ENCODE data around the gene TAP2. TPM values are rescaled to one million over a fixed set of nuclear protein-coding genes. Genes with fewer than 3 reads are reported as not detected.
A peak's percentile ranks its signal among the peaks of the same experiment; 100 is the strongest.

Gene TAP2
- total and polyA plus RNA-seq, 10 donors, result 26.4 to 106 (median 48.4) TPM

- no peaks in the 10 kb centered on the region for H3K27me3 ChIP-seq (replicated peaks in 1 of 7)
- no peak overlapping the region for H3K4me3 ChIP-seq
- no peak for TF ChIP-seq CTCF (IDR thresholded peaks at IDR 0.05 in 8 of 11, conservative IDR thresholded peaks at IDR 0.05 in 3 of 11)
- no peak for TF ChIP-seq POLR2A (IDR thresholded peaks at IDR 0.05)
- no peak for TF ChIP-seq POLR2AphosphoS5 (IDR thresholded peaks at IDR 0.05)
- WGBS, 5 donors, result 81 to 87% (median 83%) methylated on average over 3 of the region's 3 CpGs
- no peak for DNase-seq
- H3K36me3 ChIP-seq, result peaks cover 0 to 56% (median 43%) of the 10 kb centered on the region in 6 donors
- H3K4me1 ChIP-seq, result peaks cover 0 to 17% (median 6%) of the 10 kb centered on the region in 6 donors
- no peaks in the 10 kb centered on the region for H3K9me3 ChIP-seq
- peak overlapping the region in 3 of 8 donors; percentile 9 to 46 (median 29) for H3K27ac ChIP-seq
- intact Hi-C loops (cut with DNase I; ENCODE audit: low total_unique reads), result no loop called here
Measured at GRCh38 chr6:32827025-32827424, 11.5 kb downstream of the TAP2 start.

- peak overlapping the region in 6 of 8 donors; percentile 0 to 46 (median 21) for H3K27ac ChIP-seq
- no peak for TF ChIP-seq POLR2AphosphoS5 (IDR thresholded peaks at IDR 0.05)
- peak in 3 of 11 experiments; percentile 23 to 24 (median 23) for TF ChIP-seq CTCF (IDR thresholded peaks at IDR 0.05 in 8 of 11, conservative IDR thresholded peaks at IDR 0.05 in 3 of 11)
- TF ChIP-seq POLR2A (IDR thresholded peaks at IDR 0.05), result no peak
- peaks cover 0 to 25% (median 8%) of the 10 kb centered on the region in 6 donors for H3K4me1 ChIP-seq
- peaks cover 0 to 45% (median 35%) of the 10 kb centered on the region in 6 donors for H3K36me3 ChIP-seq
- DNase-seq, result no peak
- H3K4me3 ChIP-seq, result no peak overlapping the region
- H3K27me3 ChIP-seq (replicated peaks in 1 of 7), result no peaks in the 10 kb centered on the region
- intact Hi-C loops (cut with DNase I; ENCODE audit: low total_unique reads), result no loop called here
- H3K9me3 ChIP-seq, result no peaks in the 10 kb centered on the region
- WGBS, 5 donors, result 57 to 75% (median 73%) methylated on average over 2 of the region's 2 CpGs
Measured at GRCh38 chr6:32825966-32826365, 12.6 kb downstream of the TAP2 start.

GRCh38 chr6:32819729-32820128, 18.8 kb downstream of the TAP2 start:
- Histone ChIP-seq H3K4me1 (peaks cover 0 to 56% (median 11%) of the 10 kb centered on the region in 6 donors), H3K27me3 (replicated peaks in 1 of 7) (no peaks in the 10 kb centered on the region), H3K9me3 (no peaks in the 10 kb centered on the region), H3K27ac (no peak overlapping the region), H3K4me3 (no peak overlapping the region), H3K36me3 (no peaks in the 10 kb centered on the region)
- TF ChIP-seq POLR2A (IDR thresholded peaks at IDR 0.05), result no peak
- TF ChIP-seq CTCF (IDR thresholded peaks at IDR 0.05 in 8 of 11, conservative IDR thresholded peaks at IDR 0.05 in 3 of 11), result no peak
- no peak for TF ChIP-seq POLR2AphosphoS5 (IDR thresholded peaks at IDR 0.05)
- intact Hi-C loops (cut with DNase I; ENCODE audit: low total_unique reads), result no loop called here
- 64 to 83% (median 82%) methylated on average over 3 of the region's 3 CpGs for WGBS, 5 donors
- no peak for DNase-seq

- Histone ChIP-seq H3K36me3 (peaks cover 0 to 8% (median 2%) of the 10 kb centered on the region in 6 donors), H3K27me3 (replicated peaks in 1 of 7) (no peaks in the 10 kb centered on the region), H3K27ac (peak overlapping the region in 1 of 8 donors; percentile 4), H3K4me3 (no peak overlapping the region), H3K9me3 (no peaks in the 10 kb centered on the region), H3K4me1 (peaks cover 0 to 64% (median 20%) of the 10 kb centered on the region in 6 donors)
- TF ChIP-seq CTCF (IDR thresholded peaks at IDR 0.05 in 8 of 11, conservative IDR thresholded peaks at IDR 0.05 in 3 of 11) (no peak), POLR2AphosphoS5 (IDR thresholded peaks at IDR 0.05) (no peak), POLR2A (IDR thresholded peaks at IDR 0.05) (no peak)
- WGBS, 5 donors, result 57 to 68% (median 64%) methylated on average over 2 of the region's 2 CpGs
- intact Hi-C loops (cut with DNase I; ENCODE audit: low total_unique reads), result no loop called here
- no peak for DNase-seq
Measured at GRCh38 chr6:32818867-32819266, 19.7 kb downstream of the TAP2 start.

Data from spleen (tissue), 11 donors.